Progenitor cell of endocrine pancreas (in vitro differentiated cells): ENCODE data around the gene SYNPO. TPM values are rescaled to one million over a fixed set of nuclear protein-coding genes. Genes with fewer than 3 reads are reported as not detected.

Source experiments
- DNase-seq: peaks from one replicate; pipeline ENCODE4 v3.0.0; 2021; ENCODE audit warnings: low spot score; ENCODE audit not compliant: unreplicated experiment
- H3K27ac Mint-ChIP-seq: 2 replicates; pipeline ENCODE4 v1.8.0; 2021; ENCODE audit warnings: mild to moderate bottlenecking, moderate library complexity, mixed read lengths
- H3K27me3 Mint-ChIP-seq: 2 replicates; pipeline ENCODE4 v1.8.0; 2021; ENCODE audit warnings: mixed read lengths
- H3K36me3 Mint-ChIP-seq: 2 replicates; pipeline ENCODE4 v1.8.0; 2022; ENCODE audit warnings: mixed read lengths; ENCODE audit not compliant: insufficient read depth
- H3K4me1 Mint-ChIP-seq: 2 replicates; pipeline ENCODE4 v1.8.0; 2021; ENCODE audit warnings: low read depth, mixed read lengths
- H3K4me3 Mint-ChIP-seq: 2 replicates; pipeline ENCODE4 v1.8.0; 2021; ENCODE audit warnings: low read depth, mild to moderate bottlenecking, moderate library complexity, mixed read lengths
- H3K9me3 Mint-ChIP-seq: 2 replicates; pipeline ENCODE4 v1.8.0; 2021; ENCODE audit warnings: low read depth, mixed read lengths
- CTCF ChIP-seq: fragments of 200-600 bp; sonication (generic); IDR thresholded peaks from one replicate; pipeline ENCODE4 v1.5.0; 2021; ENCODE audit warnings: antibody characterized with exemption, mild to moderate bottlenecking; ENCODE audit not compliant: unreplicated experiment
- total RNA-seq: library from RNA; stranded (reverse); gene quantifications from 2 replicates; pipeline ENCODE4 v1.2.1, GENCODE V29; 2021

The SYNPO gene
- total RNA-seq, 1 donor from 2014 or later, result 1.5 TPM

- Mint-ChIP-seq H3K27ac (no peak overlapping the region), H3K9me3 (no peaks in the 10 kb centered on the region), H3K36me3 (no peaks in the 10 kb centered on the region), H3K4me1 (peaks cover 4% of the 10 kb centered on the region), H3K4me3 (no peak overlapping the region), H3K27me3 (peaks cover 25% of the 10 kb centered on the region)
- TF ChIP-seq CTCF, result no peak
- no peak for DNase-seq
These were observed 8.9 kb downstream of the SYNPO start for GRCh38 chr5:150649108-150650020.

GRCh38 chr5:150650021-150651006 is 9.9 kb downstream of the SYNPO start:
- no peak for TF ChIP-seq CTCF
- Mint-ChIP-seq H3K36me3 (no peaks in the 10 kb centered on the region), H3K27ac (peak overlapping the region; percentile 37), H3K4me1 (peaks cover 2% of the 10 kb centered on the region), H3K9me3 (no peaks in the 10 kb centered on the region), H3K4me3 (no peak overlapping the region), H3K27me3 (peaks cover 25% of the 10 kb centered on the region)
- DNase-seq, result no peak

GRCh38 chr5:150651382-150651781 is 10.9 kb downstream of the SYNPO start:
- no peak overlapping the region for H3K27ac Mint-ChIP-seq
- H3K9me3 Mint-ChIP-seq, result no peaks in the 10 kb centered on the region
- no peak for DNase-seq
- no peaks in the 10 kb centered on the region for H3K36me3 Mint-ChIP-seq
- peaks cover 28% of the 10 kb centered on the region for H3K27me3 Mint-ChIP-seq
- no peak for TF ChIP-seq CTCF
- H3K4me1 Mint-ChIP-seq, result peaks cover 4% of the 10 kb centered on the region
- H3K4me3 Mint-ChIP-seq, result no peak overlapping the region

- Mint-ChIP-seq H3K27ac (no peak overlapping the region), H3K27me3 (peaks cover 28% of the 10 kb centered on the region), H3K4me1 (peaks cover 4% of the 10 kb centered on the region), H3K36me3 (no peaks in the 10 kb centered on the region), H3K4me3 (no peak overlapping the region), H3K9me3 (no peaks in the 10 kb centered on the region)
- no peak for DNase-seq
- no peak for TF ChIP-seq CTCF
These were observed 11.6 kb downstream of the SYNPO start for GRCh38 chr5:150651924-150652671.
